ENCODE data around the gene ITPRID2. TPM values are rescaled to one million over a fixed set of nuclear protein-coding genes. Genes with fewer than 3 reads are reported as not detected.

Gene ITPRID2
- total RNA-seq, 1 experiment from 2014 or later: 54.8 TPM

GRCh38 chr2:181876614-181877063 lies 14.9 kb upstream of the ITPRID2 start:
- no peaks in the 10 kb centered on the region for H3K4me1 Mint-ChIP-seq (ENCODE audit: low read depth, unreplicated experiment)
- TF ChIP-seq, protein P1, sequence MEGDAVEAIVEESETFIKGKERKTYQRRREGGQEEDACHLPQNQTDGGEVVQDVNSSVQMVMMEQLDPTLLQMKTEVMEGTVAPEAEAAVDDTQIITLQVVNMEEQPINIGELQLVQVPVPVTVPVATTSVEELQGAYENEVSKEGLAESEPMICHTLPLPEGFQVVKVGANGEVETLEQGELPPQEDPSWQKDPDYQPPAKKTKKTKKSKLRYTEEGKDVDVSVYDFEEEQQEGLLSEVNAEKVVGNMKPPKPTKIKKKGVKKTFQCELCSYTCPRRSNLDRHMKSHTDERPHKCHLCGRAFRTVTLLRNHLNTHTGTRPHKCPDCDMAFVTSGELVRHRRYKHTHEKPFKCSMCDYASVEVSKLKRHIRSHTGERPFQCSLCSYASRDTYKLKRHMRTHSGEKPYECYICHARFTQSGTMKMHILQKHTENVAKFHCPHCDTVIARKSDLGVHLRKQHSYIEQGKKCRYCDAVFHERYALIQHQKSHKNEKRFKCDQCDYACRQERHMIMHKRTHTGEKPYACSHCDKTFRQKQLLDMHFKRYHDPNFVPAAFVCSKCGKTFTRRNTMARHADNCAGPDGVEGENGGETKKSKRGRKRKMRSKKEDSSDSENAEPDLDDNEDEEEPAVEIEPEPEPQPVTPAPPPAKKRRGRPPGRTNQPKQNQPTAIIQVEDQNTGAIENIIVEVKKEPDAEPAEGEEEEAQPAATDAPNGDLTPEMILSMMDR (IDR thresholded peaks at IDR 0.05; ENCODE audit: insufficient read depth in 1 of 2, low read depth in 1 of 2, low read length in 1 of 2, severe bottlenecking in 1 of 2, unreplicated experiment in 1 of 2): no peak
- Histone ChIP-seq H3K36me3 (ENCODE audit: control insufficient read depth, insufficient read depth, low read length) (no peaks in the 10 kb centered on the region), H3K9me3 (no peaks in the 10 kb centered on the region), H3K4me1 (peaks cover 6% of the 10 kb centered on the region; the same call in 1 of the 2 replicates), H3K4me3 (ENCODE audit: low read depth, low read length) (no peak overlapping the region), H3K27me3 (replicated peaks; ENCODE audit: control insufficient read depth, insufficient read depth, low read length) (no peaks in the 10 kb centered on the region)
- BruUV-seq (replicated peaks): no TSS peak
- intact Hi-C loops (cut with micrococcal nuclease; ENCODE audit: unreplicated experiment): no loop called here
- no peak overlapping the region for H3K4me3 Mint-ChIP-seq (ENCODE audit: unreplicated experiment)
- H3K27ac Mint-ChIP-seq (ENCODE audit: unreplicated experiment): no peak overlapping the region
- DNase-seq: peak; percentile 19 to 53
- ChIA-PET CTCF (interaction anchor here (1.0 kb wide), 1 partner anchor 56 kb away, joined by 3 read pairs; no protein-coding TSS in a partner anchor), POLR2A (no interaction called here)
- H3K27me3 Mint-ChIP-seq (ENCODE audit: insufficient read depth, unreplicated experiment): no peaks in the 10 kb centered on the region
- no peaks in the 10 kb centered on the region for H3K36me3 Mint-ChIP-seq (ENCODE audit: insufficient read depth, unreplicated experiment)
- H3K9me3 Mint-ChIP-seq (ENCODE audit: unreplicated experiment): no peaks in the 10 kb centered on the region

DNA sequence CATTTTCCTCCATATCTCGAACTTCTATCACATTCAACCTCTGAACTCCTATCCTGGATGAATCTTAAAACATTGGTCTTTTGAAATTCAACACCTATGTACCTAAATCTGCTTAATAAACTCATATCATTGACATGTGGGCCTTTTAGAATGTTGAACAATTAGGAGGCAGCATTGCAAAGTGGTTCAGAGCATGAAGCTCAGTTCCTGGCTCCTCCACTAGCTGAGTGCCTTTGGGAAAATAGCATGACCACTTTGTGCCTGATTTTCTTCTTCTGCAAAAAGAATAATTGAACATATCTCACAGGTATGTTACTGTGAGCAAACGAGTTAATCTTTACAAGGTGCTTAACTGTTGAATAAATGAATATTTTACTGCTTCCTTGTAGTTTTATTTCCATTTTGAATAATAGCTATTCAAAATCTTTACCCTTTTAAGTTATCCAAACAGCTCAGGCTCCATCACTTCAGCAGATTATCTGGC lies 14.3 kb upstream of the ITPRID2 start:
- H3K27me3 Mint-ChIP-seq (ENCODE audit: insufficient read depth, unreplicated experiment): no peaks in the 10 kb centered on the region
- intact Hi-C loops (cut with micrococcal nuclease; ENCODE audit: unreplicated experiment): no loop called here
- TSS peak; percentile 67 for BruUV-seq (replicated peaks)
- no peak overlapping the region for H3K4me3 ChIP-seq (ENCODE audit: low read depth, low read length)
- ChIA-PET CTCF (interaction anchor here (0.6 to 1.0 kb wide), 2 partner anchors 56 to 146 kb away, joined by 3 read pairs; no protein-coding TSS in a partner anchor), POLR2A (no interaction called here)
- H3K27me3 ChIP-seq (replicated peaks; ENCODE audit: control insufficient read depth, insufficient read depth, low read length): no peaks in the 10 kb centered on the region
- no peaks in the 10 kb centered on the region for H3K4me1 Mint-ChIP-seq (ENCODE audit: low read depth, unreplicated experiment)
- no peak overlapping the region for H3K27ac Mint-ChIP-seq (ENCODE audit: unreplicated experiment)
- no peaks in the 10 kb centered on the region for H3K36me3 Mint-ChIP-seq (ENCODE audit: insufficient read depth, unreplicated experiment)
- no peak overlapping the region for H3K4me3 Mint-ChIP-seq (ENCODE audit: unreplicated experiment)
- TF ChIP-seq, protein P1 (IDR thresholded peaks at IDR 0.05; ENCODE audit: insufficient read depth in 1 of 2, low read depth in 1 of 2, low read length in 1 of 2, severe bottlenecking in 1 of 2, unreplicated experiment in 1 of 2): no peak
- no peaks in the 10 kb centered on the region for H3K9me3 ChIP-seq
- H3K9me3 Mint-ChIP-seq (ENCODE audit: unreplicated experiment): no peaks in the 10 kb centered on the region
- H3K4me1 ChIP-seq: peaks cover 6% of the 10 kb centered on the region; the same call in 1 of the 2 replicates
- DNase-seq: no peak
- no peaks in the 10 kb centered on the region for H3K36me3 ChIP-seq (ENCODE audit: control insufficient read depth, insufficient read depth, low read length)

DNA sequence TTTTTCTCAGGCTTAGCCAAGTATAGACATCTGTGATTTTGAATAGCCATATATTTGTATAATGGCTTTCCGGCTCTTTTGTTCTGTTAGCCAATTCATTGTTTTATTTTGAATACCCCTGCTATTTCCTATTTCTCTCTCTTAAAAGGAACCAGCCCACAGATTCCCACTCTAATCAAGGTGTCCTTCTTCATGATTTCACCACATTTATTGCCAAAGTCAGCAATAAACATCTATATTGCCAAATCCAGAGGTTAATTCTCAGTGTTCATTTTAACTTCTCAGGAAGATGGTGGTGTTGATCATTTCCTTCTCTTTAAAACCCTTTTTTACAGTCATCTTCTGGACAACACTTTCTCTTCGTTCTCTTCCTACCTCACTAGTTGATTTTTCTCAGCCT lies 13.1 kb upstream of the ITPRID2 start:
- H3K36me3 Mint-ChIP-seq (ENCODE audit: insufficient read depth, unreplicated experiment): no peaks in the 10 kb centered on the region
- Histone ChIP-seq H3K36me3 (ENCODE audit: control insufficient read depth, insufficient read depth, low read length) (no peaks in the 10 kb centered on the region), H3K9me3 (no peaks in the 10 kb centered on the region), H3K27me3 (replicated peaks; ENCODE audit: control insufficient read depth, insufficient read depth, low read length) (no peaks in the 10 kb centered on the region), H3K4me3 (ENCODE audit: low read depth, low read length) (no peak overlapping the region), H3K4me1 (peaks cover 6% of the 10 kb centered on the region; the same call in 1 of the 2 replicates)
- H3K4me1 Mint-ChIP-seq (ENCODE audit: low read depth, unreplicated experiment): no peaks in the 10 kb centered on the region
- no peak overlapping the region for H3K4me3 Mint-ChIP-seq (ENCODE audit: unreplicated experiment)
- intact Hi-C loops (cut with micrococcal nuclease; ENCODE audit: unreplicated experiment): no loop called here
- ChIA-PET CTCF (no interaction called here), POLR2A (no interaction called here)
- no peak overlapping the region for H3K27ac Mint-ChIP-seq (ENCODE audit: unreplicated experiment)
- no TSS peak for BruUV-seq (replicated peaks)
- H3K27me3 Mint-ChIP-seq (ENCODE audit: insufficient read depth, unreplicated experiment): no peaks in the 10 kb centered on the region
- no peaks in the 10 kb centered on the region for H3K9me3 Mint-ChIP-seq (ENCODE audit: unreplicated experiment)
- DNase-seq: no peak
- TF ChIP-seq, protein P1 (IDR thresholded peaks at IDR 0.05; ENCODE audit: insufficient read depth in 1 of 2, low read depth in 1 of 2, low read length in 1 of 2, severe bottlenecking in 1 of 2, unreplicated experiment in 1 of 2): no peak

Measured in Caco-2 (cell line).